HG03095 (cell line): ENCODE measurements around the gene WWP2.

ENCODE experiments used
- ATAC-seq: cut with Tn5 transposase; IDR thresholded peaks from one replicate; pipeline ENCODE4 v1.9.1; 2021; ENCODE audit warnings: moderate library complexity; ENCODE audit not compliant: unreplicated experiment

The WWP2 gene

GRCh38 chr16:69830146-69830533 is 68.0 kb downstream of the WWP2 start:
- no peak for ATAC-seq

- no peak for ATAC-seq
Observed at GRCh38 chr16:69830534-69831211, 68.5 kb downstream of the WWP2 start.

- no peak for ATAC-seq
Observed at GRCh38 chr16:69831212-69832123, 69.3 kb downstream of the WWP2 start.

- ATAC-seq: no peak
Observed at GRCh38 chr16:69833357-69834282, 71.5 kb downstream of the WWP2 start.

- ATAC-seq: peak; percentile 74
Observed at GRCh38 chr16:69834807-69835466, 72.8 kb downstream of the WWP2 start.

- no peak for ATAC-seq
Observed at GRCh38 chr16:69836257-69836656, 74.1 kb downstream of the WWP2 start.

GRCh38 chr16:69837380-69837779 is 75.2 kb downstream of the WWP2 start:
- no peak for ATAC-seq

- ATAC-seq: no peak
Observed at GRCh38 chr16:69838489-69838888, 76.4 kb downstream of the WWP2 start.

- ATAC-seq: no peak
Observed at GRCh38 chr16:69839240-69839688, 77.1 kb downstream of the WWP2 start.

- no peak for ATAC-seq
Observed at GRCh38 chr16:69839798-69840409, 77.8 kb downstream of the WWP2 start.

- no peak for ATAC-seq
Observed at GRCh38 chr16:69840975-69841374, 78.8 kb downstream of the WWP2 start.

GRCh38 chr16:69844441-69844840 is 82.3 kb downstream of the WWP2 start:
- no peak for ATAC-seq

GRCh38 chr16:69845181-69845580 is 83.0 kb downstream of the WWP2 start:
- no peak for ATAC-seq

GRCh38 chr16:69847643-69848042 is 85.5 kb downstream of the WWP2 start:
- ATAC-seq: no peak

GRCh38 chr16:69848637-69849545 is 86.8 kb downstream of the WWP2 start:
- no peak for ATAC-seq

GRCh38 chr16:69851491-69852240 is 89.5 kb downstream of the WWP2 start:
- no peak for ATAC-seq

GRCh38 chr16:69852815-69853214 is 90.7 kb downstream of the WWP2 start:
- ATAC-seq: no peak

- ATAC-seq: no peak
Observed at GRCh38 chr16:69853481-69853880, 91.3 kb downstream of the WWP2 start.
